Adrenal gland (tissue), 12 donors: ENCODE data around the gene MRNIP. TPM values are rescaled to one million over a fixed set of nuclear protein-coding genes. Genes with fewer than 3 reads are reported as not detected.
A peak's percentile ranks its signal among the peaks of the same experiment; 100 is the strongest.

Experiments
- DNase-seq, 7 donors: peaks; one replicate each; pipeline ENCODE4 v3.0.0-alpha.2; 2019 to 2020
- H3K27ac ChIP-seq, 5 donors: fragments of 200-600 bp; sonication (generic) in 4 of 5; 1 replicate in 3 of 5; 2 replicates in 2 of 5; pipeline versions ENCODE4 v1.5.1 to v1.8.0; 2016 to 2020; ENCODE audit warnings: mild to moderate bottlenecking in 1 of 5
- H3K27me3 ChIP-seq: fragments of 200-600 bp; 2 replicates; pipeline ENCODE4 v1.8.0; 2021
- H3K36me3 ChIP-seq, 2 donors: fragments of 200-600 bp; replicated peaks in 1 of 2; 1 replicate in 1 of 2; 2 replicates in 1 of 2; pipeline versions ENCODE4 v1.5.1 to v1.8.0; 2018 to 2022
- H3K4me1 ChIP-seq, 2 donors: fragments of 200-600 bp; replicated peaks in 1 of 2; 1 replicate in 1 of 2; 2 replicates in 1 of 2; pipeline versions ENCODE4 v1.5.1 to v1.8.0; 2018 to 2021
- H3K4me3 ChIP-seq, 4 donors: fragments of 200-600 bp; sonication (generic) in 3 of 4; one replicate each; pipeline ENCODE4 v1.5.1; 2016 to 2018
- H3K9me3 ChIP-seq, 3 donors: fragments of 200-600 bp; sonication (generic) in 1 of 3; replicated peaks in 1 of 3; 1 replicate in 2 of 3; 2 replicates in 1 of 3; pipeline versions ENCODE4 v1.5.1 to v1.8.0; 2016 to 2021
- POLR2A ChIP-seq, 2 donors: fragments of 450-650 bp; IDR thresholded peaks; one replicate each; pipeline ENCODE4 v1.6.1; 2017; ENCODE audit warnings: antibody characterized with exemption in 2 of 2, mild to moderate bottlenecking in 2 of 2, moderate library complexity in 1 of 2
- WGBS, 4 donors: extraction: QIAGEN DNeasy Blood & Tissue Kit in 2 of 4; methylation state at CpG; one replicate each; pipeline versions ENCODE4 v1.1.5 to v1.1.7; 2013 to 2017; 5-methylcytosine and 5-hydroxymethylcytosine counted together
- intact Hi-C, 2 donors: fragments of 100-400 bp; cut with DNase I; formaldehyde crosslinking; loops; one replicate each; pipeline versions ENCODE4 v1.14.1 to v1.15.0; 2022 to 2023
- polyA plus RNA-seq, 3 donors: library from polyadenylated mRNA; stranded (reverse); fragments of 200-250 nt in 2 of 3; fragments of 350-450 nt in 1 of 3; fragmentation: Illumina TruSeq in 1 of 3; extraction: RNeasy Lipid Tissue Mini Kit (QIAGEN cat#74804) in 1 of 3; gene quantifications; one replicate each; pipeline ENCODE4 v1.2.3, GENCODE V29; 2013 to 2014
- total RNA-seq, 9 donors: library from RNA; depleted of rRNA in 4 of 9; stranded (reverse); fragments of >200 nt in 4 of 9; fragments of 120-200 nt in 1 of 9; fragmentation: NEBNext Ultra II Directional in 1 of 9; extraction: Animal tissue kit (Norgen Biotek cat#: 25700) in 1 of 9; gene quantifications; one replicate each; pipeline versions ENCODE4 v1.1.0 to v1.2.4, GENCODE V29; 2013 to 2023
- TF ChIP-seq, protein P1 (sequence below), 6 experiments: fragments of 450-650 bp in 4 of 6; fragments of 200-600 bp in 2 of 6; sonication (generic) in 1 of 6; IDR thresholded peaks; 1 replicate in 5 of 6; 2 replicates in 1 of 6; pipeline versions ENCODE4 v1.5.1 to v1.8.0; 2016 to 2021; ENCODE audit warnings: antibody characterized with exemption in 6 of 6, mild to moderate bottlenecking in 2 of 6, moderate library complexity in 1 of 6
- donor health status: healthy with polysubstance abuse.
- donor health status: Bipolar disorder and iron deficiency.
- donor health status: DM: yes; HTN: yes; CAD: no.
- donor health status: DM: no; HTN: no; CAD: no.
- donor health status: DM: no; HTN: no; CAD: no.
- donor health status: DM: yes; HTN: yes; CAD: no.

The MRNIP gene
- total and polyA plus RNA-seq, 12 donors, result 12.3 to 129 (median 32.2) TPM

DNA sequence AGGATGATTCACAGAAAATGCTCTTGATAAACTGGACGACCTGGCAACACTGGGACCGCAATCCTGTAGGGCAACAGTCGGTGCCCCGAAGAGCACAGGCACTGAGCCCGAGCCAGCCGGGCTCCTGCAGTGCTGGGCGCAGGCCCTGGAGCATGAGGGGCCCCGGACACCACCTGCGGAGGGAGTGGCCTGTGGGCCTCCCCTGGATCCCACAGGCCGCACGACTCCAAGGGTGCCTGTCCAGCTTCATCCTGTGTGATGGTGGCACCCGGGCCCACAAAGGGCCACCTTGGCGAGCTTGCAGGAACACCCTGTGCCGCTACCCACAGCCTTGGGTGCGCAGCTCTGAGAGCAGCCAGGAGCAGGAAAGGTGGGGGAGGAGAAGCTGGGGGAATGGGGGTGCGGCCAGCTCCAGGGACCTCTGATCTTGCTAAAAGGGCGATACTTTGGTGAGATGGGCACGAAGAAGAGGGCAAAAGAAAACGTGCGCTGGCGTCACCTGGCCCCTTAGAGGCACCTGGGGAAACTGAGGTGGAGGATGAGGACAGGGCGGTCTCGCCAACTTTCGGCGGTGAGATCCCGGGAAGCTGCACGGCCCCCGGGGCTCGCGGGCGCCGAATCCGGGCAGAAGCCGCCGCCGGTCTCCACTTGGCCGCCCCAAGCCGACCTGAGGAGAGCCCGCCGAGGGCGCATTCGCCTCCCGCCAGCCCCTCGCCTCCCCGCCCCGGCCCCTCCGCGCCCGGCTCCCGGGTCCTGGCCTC lies 48.4 kb upstream of the MRNIP start:
- 4 to 11% (median 9%) methylated on average over 9 to 50 of the region's 50 CpGs for WGBS, 4 donors
- DNase-seq, result peak; percentile 38 to 70 (median 57)
- peak overlapping the region in 4 of 5 donors; percentile 26 to 93 (median 80) for H3K27ac ChIP-seq
- H3K9me3 ChIP-seq, result no peaks in the 10 kb centered on the region
- TF ChIP-seq, protein P1, sequence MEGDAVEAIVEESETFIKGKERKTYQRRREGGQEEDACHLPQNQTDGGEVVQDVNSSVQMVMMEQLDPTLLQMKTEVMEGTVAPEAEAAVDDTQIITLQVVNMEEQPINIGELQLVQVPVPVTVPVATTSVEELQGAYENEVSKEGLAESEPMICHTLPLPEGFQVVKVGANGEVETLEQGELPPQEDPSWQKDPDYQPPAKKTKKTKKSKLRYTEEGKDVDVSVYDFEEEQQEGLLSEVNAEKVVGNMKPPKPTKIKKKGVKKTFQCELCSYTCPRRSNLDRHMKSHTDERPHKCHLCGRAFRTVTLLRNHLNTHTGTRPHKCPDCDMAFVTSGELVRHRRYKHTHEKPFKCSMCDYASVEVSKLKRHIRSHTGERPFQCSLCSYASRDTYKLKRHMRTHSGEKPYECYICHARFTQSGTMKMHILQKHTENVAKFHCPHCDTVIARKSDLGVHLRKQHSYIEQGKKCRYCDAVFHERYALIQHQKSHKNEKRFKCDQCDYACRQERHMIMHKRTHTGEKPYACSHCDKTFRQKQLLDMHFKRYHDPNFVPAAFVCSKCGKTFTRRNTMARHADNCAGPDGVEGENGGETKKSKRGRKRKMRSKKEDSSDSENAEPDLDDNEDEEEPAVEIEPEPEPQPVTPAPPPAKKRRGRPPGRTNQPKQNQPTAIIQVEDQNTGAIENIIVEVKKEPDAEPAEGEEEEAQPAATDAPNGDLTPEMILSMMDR (IDR thresholded peaks at IDR 0.05), result no peak
- peak in 1 of 2 donors; percentile 62 for TF ChIP-seq POLR2A (IDR thresholded peaks at IDR 0.05)
- no peaks in the 10 kb centered on the region for H3K27me3 ChIP-seq
- H3K4me3 ChIP-seq, result peak overlapping the region in 3 of 4 donors; percentile 18 to 70 (median 66)
- H3K4me1 ChIP-seq, result peaks cover 22 to 35% of the 10 kb centered on the region in 2 donors
- intact Hi-C loops, result loop anchor here (10.0 kb wide), 4 partner anchors 82 to 178 kb away; partner anchors contain the start of genes MGAT4B (in 1 of the 2), RNF130 (in 1 of the 2) and SQSTM1 (in 1 of the 2)
- peaks cover 0 to 23% of the 10 kb centered on the region in 2 donors for H3K36me3 ChIP-seq

DNA sequence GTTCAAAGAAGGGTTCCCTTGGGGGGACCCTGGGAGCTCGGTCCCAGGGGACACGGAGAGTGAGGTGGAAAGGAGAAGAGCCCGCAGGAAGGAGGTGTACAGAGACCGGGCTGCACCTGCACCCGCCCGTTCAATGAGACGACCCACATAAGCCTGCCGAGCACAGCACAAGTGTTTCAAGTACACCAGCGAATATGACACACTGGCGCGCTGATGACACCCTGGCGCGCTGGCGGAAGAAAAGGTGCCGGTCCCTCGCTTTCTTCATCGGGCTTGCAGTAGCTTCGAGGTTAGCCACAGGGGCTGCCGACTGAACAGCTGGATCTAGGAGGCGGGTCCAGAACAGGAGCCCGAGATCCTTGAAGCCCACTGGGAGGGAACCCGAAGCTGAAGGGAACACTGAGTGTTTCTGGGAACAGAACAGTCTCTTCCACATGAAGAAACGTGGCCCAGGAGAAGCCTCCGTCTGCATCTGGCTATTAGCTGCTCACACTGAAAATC lies 47.7 kb upstream of the MRNIP start:
- no peaks in the 10 kb centered on the region for H3K9me3 ChIP-seq
- peak overlapping the region in 1 of 4 donors; percentile 66 for H3K4me3 ChIP-seq
- peaks cover 22 to 42% of the 10 kb centered on the region in 2 donors for H3K4me1 ChIP-seq
- 74 to 79% (median 77%) methylated on average over 24 of the region's 24 CpGs for WGBS, 4 donors
- no peak for DNase-seq
- H3K36me3 ChIP-seq, result peaks cover 0 to 27% of the 10 kb centered on the region in 2 donors
- no peaks in the 10 kb centered on the region for H3K27me3 ChIP-seq
- TF ChIP-seq, protein P1 (IDR thresholded peaks at IDR 0.05), result no peak
- TF ChIP-seq POLR2A (IDR thresholded peaks at IDR 0.05), result no peak
- H3K27ac ChIP-seq, result peak overlapping the region in 4 of 5 donors; percentile 26 to 93 (median 80)
- intact Hi-C loops, result loop anchor here (10.0 kb wide), 4 partner anchors 82 to 178 kb away; partner anchors contain the start of genes MGAT4B (in 1 of the 2), RNF130 (in 1 of the 2) and SQSTM1 (in 1 of the 2)

DNA sequence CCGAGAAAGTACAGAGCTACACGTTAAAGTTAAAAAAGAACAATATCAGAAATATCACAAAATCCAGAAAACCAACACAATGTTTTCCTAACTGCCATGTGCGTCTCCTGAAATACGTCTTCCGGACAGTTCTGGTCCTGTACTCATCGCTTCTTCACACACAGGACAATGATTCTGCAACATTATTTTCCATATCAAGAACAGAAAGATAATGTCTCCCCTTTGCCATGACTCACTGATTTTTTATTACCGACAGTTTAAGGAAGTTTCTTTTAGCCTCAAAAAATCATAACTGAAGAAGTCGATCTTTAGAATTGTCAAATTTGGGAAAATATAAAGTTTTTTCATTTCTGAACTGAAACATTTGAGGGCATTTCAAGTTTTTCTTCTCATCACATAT lies 46.5 kb upstream of the MRNIP start:
- 63 to 72% (median 70%) methylated on average over 8 of the region's 8 CpGs for WGBS, 4 donors
- H3K27ac ChIP-seq, result peak overlapping the region in 1 of 5 donors; percentile 3
- TF ChIP-seq, protein P1 (IDR thresholded peaks at IDR 0.05), result no peak
- TF ChIP-seq POLR2A (IDR thresholded peaks at IDR 0.05), result no peak
- intact Hi-C loops, result loop anchor here (10.0 kb wide), 4 partner anchors 80 to 180 kb away; partner anchors contain the start of genes MGAT4B (in 1 of the 2), RNF130 (in 1 of the 2) and SQSTM1 (in 1 of the 2)
- H3K27me3 ChIP-seq, result no peaks in the 10 kb centered on the region
- H3K4me3 ChIP-seq, result no peak overlapping the region
- H3K36me3 ChIP-seq, result peaks cover 0 to 27% of the 10 kb centered on the region in 2 donors
- no peak for DNase-seq
- no peaks in the 10 kb centered on the region for H3K9me3 ChIP-seq
- H3K4me1 ChIP-seq, result peaks cover 31 to 52% of the 10 kb centered on the region in 2 donors
